ENCODE data around the gene HAAO.

Gene HAAO

DNA sequence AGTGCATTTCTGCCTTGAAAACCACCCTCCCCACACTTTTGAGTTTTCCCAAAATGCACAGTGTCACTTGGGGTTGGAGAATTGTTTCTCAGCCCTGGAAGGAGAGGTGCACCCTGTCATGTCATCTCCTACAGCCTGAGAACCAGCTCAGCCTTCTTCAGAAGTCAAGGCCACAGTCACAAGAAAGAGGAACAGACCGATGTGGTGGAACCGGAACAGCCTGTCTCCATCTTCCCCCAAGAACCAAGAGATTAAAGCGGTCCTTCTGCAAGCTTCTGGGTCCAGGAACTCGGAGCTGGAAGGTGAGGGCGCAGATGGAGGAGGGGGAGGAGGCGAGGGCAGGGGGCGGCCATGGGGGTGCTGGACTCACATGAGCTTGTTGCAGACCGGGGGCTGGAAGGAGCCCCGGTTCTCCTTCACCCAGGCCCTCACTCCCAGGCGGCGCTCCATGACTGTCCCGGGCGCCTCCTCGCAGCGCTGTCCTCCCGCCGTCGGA is 248 bp downstream of the HAAO start:
- DNase-seq, result no peak

DNA sequence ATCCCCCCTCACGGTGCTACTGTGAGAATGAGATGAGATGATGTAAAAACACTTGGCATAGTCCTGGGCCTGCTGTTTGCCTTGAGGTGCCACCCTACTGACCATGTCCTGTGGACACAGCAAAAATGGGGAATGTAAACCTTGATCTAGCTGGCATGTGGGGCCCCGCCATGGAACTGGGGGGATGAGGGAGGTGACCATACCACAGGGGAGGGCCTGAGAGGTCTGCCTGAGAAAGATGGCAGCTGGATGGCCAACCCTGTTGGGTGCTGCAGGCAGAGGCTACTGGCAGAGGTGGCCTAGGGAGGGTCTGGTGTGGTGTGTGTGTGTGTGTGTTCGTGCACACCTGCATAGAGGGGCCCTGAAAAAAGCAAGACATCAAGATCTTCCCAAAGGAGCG is 777 bp downstream of the HAAO start:
- DNase-seq, result no peak

GRCh38 chr2:42789751-42790150 is 2.6 kb downstream of the HAAO start:
- DNase-seq, result no peak

GRCh38 chr2:42788882-42789281 is 3.5 kb downstream of the HAAO start:
- DNase-seq, result no peak

GRCh38 chr2:42788478-42788793 is 3.9 kb downstream of the HAAO start:
- no peak for DNase-seq

- DNase-seq, result no peak
Observed at GRCh38 chr2:42787788-42788477, 4.5 kb downstream of the HAAO start.

GRCh38 chr2:42787424-42787787 is 5.0 kb downstream of the HAAO start:
- no peak for DNase-seq

GRCh38 chr2:42786561-42787345 is 5.6 kb downstream of the HAAO start:
- no peak for DNase-seq

GRCh38 chr2:42784204-42784880 is 8.0 kb downstream of the HAAO start:
- DNase-seq, result no peak

GRCh38 chr2:42783511-42783910 is 8.9 kb downstream of the HAAO start:
- DNase-seq, result no peak

DNA sequence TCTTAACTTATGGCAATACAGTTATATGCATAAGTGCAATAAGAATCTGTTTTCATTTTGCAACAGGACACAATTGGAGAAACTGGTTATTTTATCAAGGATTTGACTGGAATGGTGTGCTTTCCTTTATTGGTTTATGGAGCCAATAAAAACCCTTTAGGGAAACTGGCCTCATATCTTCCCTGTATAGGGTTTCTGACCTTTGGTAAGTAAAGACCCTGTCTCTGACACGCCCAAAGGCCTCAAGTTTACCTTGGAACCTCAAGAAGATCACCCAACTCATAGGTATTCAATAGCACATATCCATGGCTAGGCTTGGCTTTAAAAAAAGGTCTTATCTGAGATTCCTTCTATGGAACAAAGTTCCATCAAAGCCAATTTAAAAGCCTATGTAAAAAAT is 11.2 kb downstream of the HAAO start:
- no peak for DNase-seq

GRCh38 chr2:42777883-42778805 is 14.2 kb downstream of the HAAO start:
- no peak for DNase-seq

GRCh38 chr2:42775810-42776209 is 16.6 kb downstream of the HAAO start:
- DNase-seq, result no peak

DNA sequence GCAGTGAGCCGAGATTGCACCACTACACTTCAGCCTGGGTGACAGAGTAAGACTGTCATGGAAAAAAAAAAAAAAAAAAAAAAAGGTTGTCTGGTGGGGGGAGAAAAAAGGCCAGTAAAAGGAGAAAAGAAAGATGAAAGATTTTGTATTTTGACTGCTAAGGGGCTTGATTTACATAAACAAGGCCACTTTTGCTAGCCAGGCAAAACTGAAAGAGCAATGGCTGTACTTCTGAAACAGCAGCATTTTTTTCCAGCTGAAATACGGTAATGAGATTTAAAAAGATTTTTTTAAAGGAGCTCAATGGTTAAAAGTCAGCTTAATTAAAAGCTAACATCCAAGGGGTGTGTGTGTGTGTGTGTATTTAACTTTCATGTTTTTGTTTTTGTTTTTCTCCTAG is 17.2 kb downstream of the HAAO start:
- DNase-seq, result no peak

GRCh38 chr2:42771546-42772153 is 20.7 kb downstream of the HAAO start:
- no peak for DNase-seq

DNA sequence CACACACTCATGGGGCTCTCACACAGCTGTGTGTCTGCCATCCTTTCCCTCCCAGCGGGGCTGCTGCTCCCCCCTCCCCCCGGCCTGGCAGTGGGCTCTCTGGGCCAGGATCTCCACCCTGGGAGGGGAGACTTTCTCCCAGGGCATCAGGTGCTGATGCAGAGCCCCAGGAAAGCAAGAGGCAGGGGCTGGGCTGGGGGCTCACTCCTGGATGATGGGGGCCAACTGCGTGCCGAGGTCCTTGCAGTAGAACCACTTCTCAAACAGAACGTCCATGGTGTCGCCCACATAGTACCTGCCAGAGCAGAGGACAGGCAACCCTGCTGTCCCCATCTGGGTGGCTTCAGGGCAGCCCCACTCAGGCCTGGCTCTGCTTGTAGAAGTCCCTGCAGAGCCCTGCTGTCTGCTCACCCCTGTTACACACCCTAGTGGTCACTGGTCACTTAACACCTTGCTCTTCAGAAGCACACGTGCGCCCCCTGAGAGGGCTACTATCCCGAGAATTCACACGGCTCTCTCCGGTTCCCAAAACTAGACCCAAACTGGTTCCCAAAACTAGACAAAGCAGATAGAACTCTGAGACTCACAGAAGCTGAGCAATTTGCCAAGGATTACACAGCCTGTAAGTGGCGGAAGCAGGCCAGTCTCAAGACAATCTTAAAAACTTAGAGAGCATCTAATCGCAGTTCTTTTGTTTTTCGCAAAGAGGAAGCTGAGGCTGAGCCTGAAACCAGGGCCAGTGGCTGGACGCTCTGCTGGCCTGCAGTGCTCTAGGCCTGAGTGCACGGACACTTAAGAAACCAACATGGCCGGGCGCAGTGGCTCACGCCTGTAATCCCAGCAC is 21.9 kb downstream of the HAAO start:
- DNase-seq, result no peak

- no peak for DNase-seq
Observed at GRCh38 chr2:42769583-42770287, 22.6 kb downstream of the HAAO start.

- no peak for DNase-seq
Observed at GRCh38 chr2:42768706-42769256, 23.6 kb downstream of the HAAO start.

DNA sequence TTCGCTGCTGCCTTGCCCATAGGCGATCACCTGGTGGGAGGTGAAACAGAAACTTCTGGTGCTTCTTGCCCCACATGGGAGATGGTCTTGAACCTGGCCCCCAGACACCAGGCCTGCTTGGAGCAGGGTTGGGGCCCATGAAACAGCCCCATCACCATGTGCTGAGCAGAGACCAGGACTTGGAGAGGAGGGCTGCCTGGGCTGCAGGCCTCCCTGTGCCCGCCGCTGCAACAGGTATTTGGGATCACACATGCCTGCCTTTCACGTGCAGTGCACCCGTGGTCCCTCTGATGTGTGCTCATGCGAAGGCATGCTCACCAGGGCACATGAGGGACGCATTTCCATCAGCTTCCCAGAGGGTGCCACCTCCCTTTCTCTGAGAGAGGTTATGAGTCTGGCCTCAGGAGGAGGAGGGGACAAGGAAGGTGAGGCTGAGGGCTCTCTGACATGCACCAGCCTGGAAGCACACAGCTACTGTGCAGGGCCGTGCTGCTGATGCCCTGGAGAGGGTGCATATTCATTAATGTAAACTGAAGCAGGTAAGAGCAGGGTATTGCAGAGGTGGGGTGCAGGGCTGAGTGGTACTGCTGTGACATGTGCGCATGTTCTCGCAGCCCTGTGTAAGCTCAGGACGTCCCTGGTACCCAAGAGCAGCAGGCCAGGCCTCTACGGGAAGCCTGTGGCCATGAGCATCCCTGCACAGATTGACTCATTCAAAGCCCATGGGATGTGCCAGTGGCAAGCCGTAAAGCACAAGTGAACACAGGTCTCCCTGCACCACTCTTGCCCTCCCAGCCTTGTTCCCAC is 24.3 kb downstream of the HAAO start:
- no peak for DNase-seq
